Vagina (tissue), 2 donors: Measurements from ENCODE around the gene PITX2. TPM values are rescaled to one million over a fixed set of nuclear protein-coding genes. Genes with fewer than 3 reads are reported as not detected.
A peak's percentile ranks its signal among the peaks of the same experiment; 100 is the strongest.

Source experiments
- DNase-seq, 2 donors: peaks; one replicate each; pipeline ENCODE4 v3.0.0-alpha.2; 2017; ENCODE audit errors: extremely low spot score in 2 of 2
- H3K27ac ChIP-seq: fragments of 200-600 bp; sonication (generic); one replicate; pipeline ENCODE4 v1.5.1; 2019
- H3K27me3 ChIP-seq: fragments of 200-600 bp; sonication (generic); one replicate; pipeline ENCODE4 v1.5.1; 2019
- H3K36me3 ChIP-seq, 2 donors: fragments of 200-600 bp; sonication (generic); one replicate each; pipeline ENCODE4 v1.5.1; 2017 to 2019
- H3K4me1 ChIP-seq: fragments of 200-600 bp; sonication (generic); one replicate; pipeline ENCODE4 v1.5.1; 2019
- H3K4me3 ChIP-seq, 2 donors: fragments of 200-600 bp; sonication (generic); 1 replicate in 1 of 2; 2 replicates in 1 of 2; pipeline ENCODE4 v1.5.1; 2016 to 2019
- H3K9me3 ChIP-seq: fragments of 200-600 bp; sonication (generic); one replicate; pipeline ENCODE4 v1.5.1; 2019
- CTCF ChIP-seq, 3 experiments: fragments of 450-650 bp in 2 of 3; fragments of 200-600 bp in 1 of 3; sonication (generic) in 1 of 3; IDR thresholded peaks; one replicate each; pipeline ENCODE4 v1.5.1; 2017 to 2019; ENCODE audit warnings: antibody characterized with exemption in 3 of 3, mild to moderate bottlenecking in 2 of 3, moderate library complexity in 2 of 3
- POLR2A ChIP-seq, 2 donors: fragments of 450-650 bp; IDR thresholded peaks; one replicate each; pipeline ENCODE4 v1.6.1; 2017; ENCODE audit warnings: antibody characterized with exemption in 2 of 2, mild to moderate bottlenecking in 2 of 2, moderate library complexity in 2 of 2
- POLR2AphosphoS5 ChIP-seq, 2 donors: sonication (generic); formaldehyde crosslinking; IDR thresholded peaks; one replicate each; pipeline ENCODE4 v1.9.0; 2017; ENCODE audit warnings: antibody characterized with exemption in 2 of 2, mild to moderate bottlenecking in 2 of 2, low read depth in 1 of 2; ENCODE audit not compliant: insufficient read depth in 1 of 2
- intact Hi-C: fragments of 100-400 bp; cut with DNase I; formaldehyde crosslinking; loops from one replicate; pipeline ENCODE4 v1.15.1; 2023
- total RNA-seq: library from RNA; depleted of rRNA; stranded (reverse); fragments of >200 nt; gene quantifications from one replicate; pipeline ENCODE4 v1.2.3, GENCODE V29; 2016

The PITX2 gene
- total RNA-seq, 1 donor from 2014 or later = 6.6 TPM

- intact Hi-C loops = no loop called here
- peaks cover 18% of the 10 kb centered on the region for H3K27me3 ChIP-seq
- H3K27ac ChIP-seq = no peak overlapping the region
- no peaks in the 10 kb centered on the region for H3K9me3 ChIP-seq
- H3K4me1 ChIP-seq = peaks cover 28% of the 10 kb centered on the region
- peak overlapping the region; percentile 28 to 29 for H3K4me3 ChIP-seq
- no peaks in the 10 kb centered on the region for H3K36me3 ChIP-seq
- DNase-seq = no peak
- TF ChIP-seq POLR2AphosphoS5 (IDR thresholded peaks at IDR 0.05; ENCODE audit: insufficient read depth in 1 of 2, low read depth in 1 of 2) (no peak), CTCF (IDR thresholded peaks at IDR 0.05) (no peak), POLR2A (IDR thresholded peaks at IDR 0.05) (no peak)
Observed at GRCh38 chr4:110636171-110636679, 13.3 kb upstream of the PITX2 start.

DNA sequence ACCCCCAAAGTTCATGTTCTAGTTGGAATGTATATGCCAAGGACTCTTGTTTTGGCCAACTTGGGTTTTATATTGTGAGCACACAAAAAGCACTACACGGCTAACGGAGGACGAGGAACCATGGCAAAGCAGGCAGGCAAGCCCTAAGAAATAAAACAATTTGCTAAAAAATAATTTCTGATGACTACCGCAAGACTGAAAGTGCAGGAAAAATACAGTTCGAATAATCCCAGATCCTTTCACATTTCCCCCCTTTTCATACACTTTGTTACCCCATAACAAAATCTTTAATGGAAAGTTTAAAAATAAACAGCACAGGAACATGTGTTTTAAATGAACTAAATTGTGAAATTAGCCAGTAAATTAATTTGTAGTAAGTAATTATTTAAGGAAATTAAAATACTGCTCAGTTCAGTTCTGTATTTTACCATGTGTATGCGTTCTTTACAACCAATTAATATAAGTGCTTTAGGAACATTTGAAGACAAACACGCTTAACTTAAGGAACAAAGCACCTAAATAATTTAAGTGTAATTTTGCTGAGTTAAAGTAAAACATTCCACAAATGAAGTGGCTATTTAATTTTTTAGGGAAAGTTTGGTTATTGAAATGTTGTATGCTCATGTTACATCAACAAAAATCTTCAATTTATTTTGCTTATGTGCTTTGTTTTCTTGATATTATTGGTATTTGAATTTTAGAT lies 12.4 kb upstream of the PITX2 start:
- no peaks in the 10 kb centered on the region for H3K9me3 ChIP-seq
- peaks cover 34% of the 10 kb centered on the region for H3K4me1 ChIP-seq
- intact Hi-C loops = no loop called here
- H3K36me3 ChIP-seq = no peaks in the 10 kb centered on the region
- DNase-seq = no peak
- no peak overlapping the region for H3K27ac ChIP-seq
- TF ChIP-seq POLR2A (IDR thresholded peaks at IDR 0.05) (no peak), POLR2AphosphoS5 (IDR thresholded peaks at IDR 0.05; ENCODE audit: insufficient read depth in 1 of 2, low read depth in 1 of 2) (no peak), CTCF (IDR thresholded peaks at IDR 0.05) (no peak)
- H3K27me3 ChIP-seq = peaks cover 22% of the 10 kb centered on the region
- H3K4me3 ChIP-seq = no peak overlapping the region

GRCh38 chr4:110634350-110635162 lies 11.7 kb upstream of the PITX2 start:
- TF ChIP-seq CTCF (IDR thresholded peaks at IDR 0.05) = no peak
- no peak for TF ChIP-seq POLR2A (IDR thresholded peaks at IDR 0.05)
- TF ChIP-seq POLR2AphosphoS5 (IDR thresholded peaks at IDR 0.05; ENCODE audit: insufficient read depth in 1 of 2, low read depth in 1 of 2) = no peak
- no peak for DNase-seq
- intact Hi-C loops = no loop called here
- Histone ChIP-seq H3K27me3 (peaks cover 22% of the 10 kb centered on the region), H3K4me3 (no peak overlapping the region), H3K27ac (no peak overlapping the region), H3K9me3 (no peaks in the 10 kb centered on the region), H3K4me1 (peaks cover 34% of the 10 kb centered on the region), H3K36me3 (no peaks in the 10 kb centered on the region)

DNA sequence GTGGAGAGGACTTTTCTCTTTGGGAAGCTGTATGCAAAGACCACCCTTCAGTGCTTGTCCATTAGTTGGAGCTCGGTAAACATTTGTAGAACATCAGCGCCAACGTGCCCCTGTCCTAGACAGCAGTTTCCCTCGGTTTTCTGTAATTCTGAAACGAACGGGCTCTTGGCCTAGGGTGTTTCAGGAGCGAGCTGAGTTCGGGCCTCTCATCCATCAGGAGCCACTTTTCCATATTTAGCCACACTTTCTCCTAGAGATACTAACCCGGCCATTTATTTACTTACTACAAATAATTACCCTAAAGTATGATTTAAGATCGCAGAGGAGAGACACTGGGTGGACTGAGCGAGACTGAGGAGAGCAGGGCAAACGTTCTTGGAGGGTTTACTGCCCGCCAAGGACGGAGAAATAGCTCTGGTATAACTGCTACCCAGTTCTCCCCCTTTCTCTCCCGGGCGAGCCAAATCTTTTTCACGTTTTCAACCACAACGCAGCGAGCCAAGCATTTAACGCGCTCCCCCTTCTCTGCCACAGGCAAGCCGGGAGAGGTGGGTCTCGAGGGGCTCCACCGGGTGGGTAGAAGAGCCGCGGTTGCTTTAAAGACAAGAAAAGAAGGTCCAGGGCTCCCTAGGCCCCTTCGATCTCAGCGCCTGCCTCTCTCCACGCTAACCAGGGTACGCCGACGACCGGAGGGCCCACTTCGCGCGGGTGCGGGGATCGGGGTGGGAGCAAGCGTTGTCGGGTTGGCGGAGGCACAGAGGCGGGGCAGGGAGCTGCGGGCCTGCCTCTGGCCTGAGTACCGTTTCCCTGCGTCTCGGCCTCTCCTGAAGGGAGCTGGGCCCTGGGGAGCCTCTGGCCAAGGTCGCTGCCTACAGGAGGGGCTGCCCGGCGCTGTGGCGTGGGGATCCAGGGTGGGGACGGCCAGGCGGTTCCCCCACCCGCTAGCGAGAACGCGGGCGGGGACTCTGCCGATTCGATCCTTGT lies 10.8 kb upstream of the PITX2 start:
- no peak for DNase-seq
- TF ChIP-seq POLR2AphosphoS5 (IDR thresholded peaks at IDR 0.05; ENCODE audit: insufficient read depth in 1 of 2, low read depth in 1 of 2) (no peak), POLR2A (IDR thresholded peaks at IDR 0.05) (no peak), CTCF (IDR thresholded peaks at IDR 0.05) (no peak)
- no peak overlapping the region for H3K27ac ChIP-seq
- H3K36me3 ChIP-seq = no peaks in the 10 kb centered on the region
- no peak overlapping the region for H3K4me3 ChIP-seq
- H3K9me3 ChIP-seq = no peaks in the 10 kb centered on the region
- intact Hi-C loops = no loop called here
- peaks cover 34% of the 10 kb centered on the region for H3K4me1 ChIP-seq
- peaks cover 22% of the 10 kb centered on the region for H3K27me3 ChIP-seq
